Tibial nerve (tissue), 4 donors: ENCODE measurements around the gene PRRT4.

Source experiments
- EP300 ChIP-seq, 2 donors: sonication (generic); formaldehyde crosslinking; IDR thresholded peaks; one replicate each; pipeline ENCODE4 v1.6.1; 2017; ENCODE audit warnings: antibody characterized with exemption in 2 of 2, mild to moderate bottlenecking in 1 of 2
- POLR2A ChIP-seq, 2 donors: fragments of 450-650 bp; IDR thresholded peaks; one replicate each; pipeline ENCODE4 v1.6.1; 2017; ENCODE audit warnings: antibody characterized with exemption in 2 of 2, mild to moderate bottlenecking in 2 of 2, moderate library complexity in 2 of 2
- TF ChIP-seq, protein P1 (sequence below), 5 experiments: fragments of 200-600 bp in 3 of 5; fragments of 450-650 bp in 2 of 5; sonication (generic) in 3 of 5; IDR thresholded peaks; one replicate each; pipeline ENCODE4 v1.5.1; 2016 to 2019; ENCODE audit warnings: antibody characterized with exemption in 5 of 5, mild to moderate bottlenecking in 3 of 5, moderate library complexity in 2 of 5

DNA sequence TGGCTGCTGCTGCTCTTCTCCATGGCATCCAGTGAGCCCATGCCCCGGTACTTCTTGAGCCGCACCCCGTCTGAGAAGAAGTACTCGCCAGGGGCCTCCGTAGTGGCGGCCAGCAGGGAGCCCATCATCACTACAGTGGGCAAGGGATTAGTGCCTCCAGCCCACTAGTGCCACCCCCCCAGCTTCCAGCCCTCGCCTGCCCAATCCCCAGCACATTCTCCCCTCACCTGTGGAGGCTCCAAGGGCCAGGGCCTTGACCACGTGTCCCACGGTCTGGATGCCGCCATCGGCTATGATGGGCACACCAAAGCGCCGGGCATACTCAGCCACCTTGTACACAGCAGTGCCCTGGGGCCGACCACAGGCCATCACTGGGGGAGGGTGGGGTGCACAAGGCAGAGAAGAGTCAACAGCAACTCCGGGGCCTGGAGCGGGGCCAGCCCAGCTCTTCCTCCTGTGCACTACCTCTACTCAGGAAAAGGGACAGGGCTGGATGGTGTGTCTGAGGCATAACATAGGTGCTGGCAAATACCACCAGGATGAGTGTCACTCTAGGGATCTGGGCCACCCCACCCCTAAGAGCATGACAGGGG is 33.5 kb upstream of the PRRT4 start:
- TF ChIP-seq POLR2A (IDR thresholded peaks at IDR 0.05) (no peak), EP300 (IDR thresholded peaks at IDR 0.05) (no peak)
- TF ChIP-seq, protein P1, sequence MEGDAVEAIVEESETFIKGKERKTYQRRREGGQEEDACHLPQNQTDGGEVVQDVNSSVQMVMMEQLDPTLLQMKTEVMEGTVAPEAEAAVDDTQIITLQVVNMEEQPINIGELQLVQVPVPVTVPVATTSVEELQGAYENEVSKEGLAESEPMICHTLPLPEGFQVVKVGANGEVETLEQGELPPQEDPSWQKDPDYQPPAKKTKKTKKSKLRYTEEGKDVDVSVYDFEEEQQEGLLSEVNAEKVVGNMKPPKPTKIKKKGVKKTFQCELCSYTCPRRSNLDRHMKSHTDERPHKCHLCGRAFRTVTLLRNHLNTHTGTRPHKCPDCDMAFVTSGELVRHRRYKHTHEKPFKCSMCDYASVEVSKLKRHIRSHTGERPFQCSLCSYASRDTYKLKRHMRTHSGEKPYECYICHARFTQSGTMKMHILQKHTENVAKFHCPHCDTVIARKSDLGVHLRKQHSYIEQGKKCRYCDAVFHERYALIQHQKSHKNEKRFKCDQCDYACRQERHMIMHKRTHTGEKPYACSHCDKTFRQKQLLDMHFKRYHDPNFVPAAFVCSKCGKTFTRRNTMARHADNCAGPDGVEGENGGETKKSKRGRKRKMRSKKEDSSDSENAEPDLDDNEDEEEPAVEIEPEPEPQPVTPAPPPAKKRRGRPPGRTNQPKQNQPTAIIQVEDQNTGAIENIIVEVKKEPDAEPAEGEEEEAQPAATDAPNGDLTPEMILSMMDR (IDR thresholded peaks at IDR 0.05), result no peak
